HG03139 (cell line): Measurements from ENCODE around the gene SYNPR.
"Not testable (repeated sequence)": the region's sequence is repeated elsewhere in the genome, so short reads cannot be mapped to it uniquely, and the experiment has no call there.

ENCODE experiments used
- ATAC-seq: cut with Tn5 transposase; IDR thresholded peaks from one replicate; pipeline ENCODE4 v1.9.1; 2021; ENCODE audit not compliant: unreplicated experiment

The SYNPR gene

DNA sequence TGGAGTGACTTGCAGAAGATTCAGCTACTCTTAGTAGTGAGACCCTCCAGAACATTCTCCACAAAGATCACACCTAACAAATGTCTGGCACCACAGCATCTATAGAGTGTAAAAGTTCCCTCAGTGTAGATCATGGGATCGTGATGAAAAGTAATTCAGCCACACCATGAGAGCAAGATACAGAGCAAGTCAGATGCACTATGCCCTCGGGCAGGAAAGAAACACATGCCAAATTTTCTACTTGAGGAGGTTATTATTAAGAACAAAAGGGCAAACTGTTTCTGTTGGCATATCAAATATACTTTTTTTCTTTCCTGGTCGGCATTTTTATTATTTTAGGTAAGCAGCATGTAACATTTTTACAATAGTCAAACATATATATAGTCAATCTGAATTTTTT lies 329.6 kb downstream of the SYNPR start:
- no peak for ATAC-seq

DNA sequence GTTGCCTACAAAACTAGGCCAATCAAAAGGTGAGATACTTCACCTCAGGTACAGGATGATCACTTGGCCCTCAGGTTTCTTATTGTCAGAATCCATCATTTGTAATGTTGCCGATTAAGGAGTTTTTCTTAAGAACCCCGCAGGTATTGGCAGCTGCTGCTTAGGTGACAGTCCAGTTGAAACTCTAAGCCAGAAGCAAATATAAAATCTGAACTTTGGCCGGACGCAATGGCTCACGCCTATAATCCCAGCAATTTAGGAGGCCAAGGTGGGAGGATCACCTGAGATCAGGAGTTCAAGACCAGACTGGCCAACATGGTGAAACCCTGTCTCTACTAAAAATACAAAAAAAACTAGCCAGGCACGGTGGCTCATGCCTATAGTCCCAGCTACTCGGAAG lies 331.3 kb downstream of the SYNPR start:
- no peak for ATAC-seq

DNA sequence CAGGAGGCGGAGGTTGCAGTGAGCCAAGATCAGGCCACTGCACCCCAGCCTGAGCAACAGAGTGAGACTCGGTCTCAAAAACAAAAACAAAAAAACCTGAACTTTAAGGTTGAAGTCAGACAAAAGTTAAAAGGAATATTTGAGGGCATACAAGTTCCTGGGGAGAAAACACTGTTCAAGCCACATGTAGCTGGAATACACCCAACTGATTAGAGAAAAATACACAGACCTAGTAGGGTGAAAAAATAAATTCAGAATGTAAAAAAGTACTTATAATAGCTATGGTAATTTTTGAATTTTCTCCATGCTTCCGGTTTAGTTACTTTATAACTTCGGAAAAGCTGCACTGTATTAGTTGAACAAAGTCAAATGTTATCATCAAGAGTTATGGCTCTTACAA lies 331.7 kb downstream of the SYNPR start:
- ATAC-seq: no peak

DNA sequence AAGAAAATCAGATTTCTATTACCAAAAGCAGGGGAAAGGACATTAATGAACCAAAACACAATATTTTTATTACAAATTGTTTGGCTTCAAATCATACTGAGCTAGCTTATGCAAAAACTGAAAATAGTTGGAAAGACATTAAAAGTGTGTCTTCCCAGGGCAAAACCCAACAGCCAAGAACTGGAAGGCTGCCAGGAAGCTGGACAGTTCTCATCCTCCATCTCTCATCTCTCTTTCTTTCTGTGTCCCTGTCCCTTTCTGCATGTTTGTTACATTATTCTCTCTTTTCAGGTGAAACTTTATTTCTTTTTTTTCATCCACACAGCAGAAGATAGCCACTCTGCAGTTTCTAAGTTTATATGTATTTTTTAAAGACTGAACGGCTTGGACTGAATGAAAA lies 333.3 kb downstream of the SYNPR start:
- ATAC-seq: no peak

DNA sequence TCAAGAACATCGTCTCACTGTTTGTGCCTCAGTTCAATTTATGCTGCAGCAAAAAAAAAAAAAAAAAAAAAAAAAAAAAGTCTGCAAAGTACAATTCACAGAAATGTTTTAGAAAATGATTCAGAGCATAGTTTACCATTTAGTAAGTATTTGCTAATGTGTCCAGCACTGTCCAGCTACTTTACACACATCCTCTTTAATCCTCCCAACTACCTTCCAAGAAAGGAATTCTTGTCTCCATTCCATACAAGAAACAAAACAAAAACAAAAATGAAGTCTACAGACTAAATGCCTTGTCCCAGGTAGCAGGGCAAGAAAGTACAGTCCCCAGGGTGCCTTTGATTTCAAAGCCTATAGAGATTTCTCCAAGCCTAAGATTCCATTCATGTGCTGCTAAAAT lies 335.5 kb downstream of the SYNPR start:
- no peak for ATAC-seq

DNA sequence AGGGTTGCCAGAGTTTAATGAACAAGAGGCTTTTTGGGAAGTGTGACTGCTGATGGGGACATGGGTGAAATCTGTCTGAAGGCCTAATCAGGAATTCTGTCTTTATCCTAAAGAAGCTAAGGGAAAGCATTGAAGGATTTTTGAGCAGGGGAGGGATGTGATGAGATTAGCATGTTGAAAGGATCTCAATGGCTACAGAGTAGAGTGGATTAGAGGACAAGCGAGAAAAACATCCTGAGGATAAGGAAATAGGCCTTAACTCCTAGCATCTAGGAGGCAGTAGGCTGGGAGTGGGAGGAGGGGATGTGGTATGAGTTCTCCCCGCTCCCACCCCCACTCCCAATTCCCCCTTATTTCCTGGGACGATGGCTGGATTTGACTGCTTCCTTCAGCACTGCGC lies 339.3 kb downstream of the SYNPR start:
- no peak for ATAC-seq

DNA sequence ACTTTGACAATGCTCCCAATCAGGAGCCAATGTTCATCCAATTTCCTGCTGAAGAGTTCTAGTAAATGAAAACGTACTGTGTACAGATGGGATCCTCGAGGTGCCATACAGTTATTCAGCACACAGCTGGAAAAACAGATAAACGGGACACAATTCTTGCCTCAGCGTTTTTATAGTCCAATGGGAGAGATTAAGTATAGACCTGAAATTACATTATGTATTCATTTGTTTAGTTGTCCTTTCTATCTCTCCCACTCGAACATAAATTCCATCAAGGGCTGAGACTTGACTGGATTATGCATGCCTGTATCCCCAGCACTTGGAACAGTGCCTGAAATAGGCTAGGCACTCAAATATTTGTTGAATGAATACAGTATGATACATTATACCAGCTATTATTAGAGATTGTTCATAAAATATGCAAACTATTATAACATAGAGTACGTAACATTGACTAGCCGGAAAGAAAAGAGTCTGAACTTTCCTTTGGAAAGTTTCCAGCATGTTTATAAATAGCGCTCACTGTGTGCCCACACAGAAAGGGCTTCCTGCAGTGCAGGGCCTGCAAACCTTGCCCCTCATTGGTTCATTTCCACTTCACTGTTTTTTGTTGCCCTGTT lies 346.9 kb downstream of the SYNPR start:
- no peak for ATAC-seq

DNA sequence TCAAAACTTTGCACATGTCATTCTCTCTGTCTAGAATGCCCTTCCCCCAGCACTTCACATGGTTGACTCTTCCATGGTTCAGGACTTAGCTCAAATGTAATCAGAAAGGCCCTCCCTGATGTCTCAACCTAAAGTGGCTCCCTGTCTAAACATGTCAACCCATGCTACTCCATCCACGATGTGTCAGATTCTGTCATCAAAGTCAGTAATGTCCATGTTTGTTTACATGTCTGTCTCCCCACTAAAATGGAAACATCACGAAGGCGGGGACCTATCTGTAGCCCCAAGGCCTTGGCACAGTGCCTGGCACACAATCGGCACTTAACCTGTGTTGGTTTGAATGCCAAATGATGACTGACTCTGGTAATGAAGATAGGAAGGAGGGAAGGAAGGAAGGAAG lies 353.6 kb downstream of the SYNPR start:
- no peak for ATAC-seq

DNA sequence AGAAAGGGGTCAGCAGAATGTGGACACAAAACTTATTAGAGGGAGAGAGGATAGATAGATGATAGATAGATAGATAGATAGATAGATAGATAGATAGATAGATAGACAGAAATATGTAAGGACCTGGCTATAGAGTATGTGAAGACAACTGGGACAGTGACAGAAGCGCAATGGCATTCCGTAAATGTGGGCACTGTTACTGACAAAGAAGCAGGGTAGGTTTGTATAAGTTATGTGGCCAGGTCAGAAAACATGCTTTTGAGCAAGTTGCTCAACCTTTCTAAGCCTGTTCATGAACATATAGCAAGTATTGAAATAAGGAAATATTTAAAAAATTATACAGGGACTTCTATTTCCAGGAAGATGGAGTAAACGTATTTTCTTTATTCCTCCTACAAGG lies 357.1 kb downstream of the SYNPR start:
- ATAC-seq: no peak

DNA sequence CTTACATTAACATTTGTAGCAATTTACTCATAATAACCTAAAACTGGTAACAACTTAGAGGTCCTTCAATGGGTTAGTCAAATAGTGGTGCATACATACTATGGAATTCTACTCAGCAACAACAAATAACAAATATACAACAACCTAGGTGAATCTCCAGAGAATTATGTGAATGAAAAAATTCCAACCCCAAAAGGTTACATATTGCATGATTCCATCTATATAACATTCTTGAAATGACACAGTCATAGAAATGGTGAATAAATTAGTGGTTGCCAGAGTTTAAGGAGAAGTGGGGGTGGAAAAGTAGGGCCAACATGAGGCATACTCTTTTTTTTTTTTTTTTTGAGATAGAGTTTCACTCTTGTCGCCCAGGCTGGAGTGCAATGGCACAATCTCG lies 361.7 kb downstream of the SYNPR start:
- ATAC-seq: no peak

DNA sequence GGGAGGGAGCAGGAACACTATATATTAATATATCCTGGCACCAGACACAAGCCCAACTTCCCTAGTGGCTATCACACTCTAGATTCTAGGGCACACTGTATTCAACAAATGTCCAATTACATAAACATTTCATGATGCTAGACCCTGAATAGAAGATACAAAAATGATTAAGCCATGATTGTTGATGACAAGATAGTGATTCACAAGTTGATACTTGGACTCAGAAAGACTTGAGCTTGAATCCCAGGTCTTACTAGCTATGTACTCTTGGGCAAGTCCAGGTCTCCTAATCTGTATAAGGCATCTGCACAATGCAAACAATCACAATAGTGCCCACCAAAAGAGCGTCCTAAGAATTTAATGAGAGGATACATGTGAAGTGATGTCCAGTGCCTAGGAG lies 364.4 kb downstream of the SYNPR start:
- ATAC-seq: no peak

DNA sequence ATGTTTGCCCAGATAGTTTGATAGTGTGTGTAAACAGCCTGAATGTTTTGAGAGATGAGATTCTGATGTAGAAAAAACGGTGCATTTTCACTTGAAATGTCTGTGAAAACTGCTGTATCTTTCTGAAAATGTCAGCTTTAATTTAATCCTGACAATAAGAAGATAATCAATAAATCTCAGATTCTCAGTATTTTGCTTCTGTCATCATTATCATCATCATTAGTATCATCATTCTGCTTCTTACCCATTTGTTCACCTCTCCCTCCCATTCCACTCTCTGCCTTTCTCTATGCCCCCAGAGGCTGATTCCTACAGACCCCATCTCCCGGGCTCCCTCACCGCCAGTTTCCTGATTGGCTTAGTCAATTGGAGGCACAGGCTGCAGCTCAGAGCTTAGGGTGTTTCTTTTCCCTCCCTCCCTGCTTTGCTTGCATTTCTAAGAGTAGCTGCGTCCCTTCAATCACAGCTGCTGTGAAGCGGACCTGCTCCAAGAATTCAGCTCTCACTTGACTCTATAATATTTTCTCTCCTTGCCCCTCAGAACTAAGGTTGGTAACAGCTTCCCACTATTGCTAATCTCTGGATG lies 366.2 kb downstream of the SYNPR start:
- ATAC-seq: no peak

DNA sequence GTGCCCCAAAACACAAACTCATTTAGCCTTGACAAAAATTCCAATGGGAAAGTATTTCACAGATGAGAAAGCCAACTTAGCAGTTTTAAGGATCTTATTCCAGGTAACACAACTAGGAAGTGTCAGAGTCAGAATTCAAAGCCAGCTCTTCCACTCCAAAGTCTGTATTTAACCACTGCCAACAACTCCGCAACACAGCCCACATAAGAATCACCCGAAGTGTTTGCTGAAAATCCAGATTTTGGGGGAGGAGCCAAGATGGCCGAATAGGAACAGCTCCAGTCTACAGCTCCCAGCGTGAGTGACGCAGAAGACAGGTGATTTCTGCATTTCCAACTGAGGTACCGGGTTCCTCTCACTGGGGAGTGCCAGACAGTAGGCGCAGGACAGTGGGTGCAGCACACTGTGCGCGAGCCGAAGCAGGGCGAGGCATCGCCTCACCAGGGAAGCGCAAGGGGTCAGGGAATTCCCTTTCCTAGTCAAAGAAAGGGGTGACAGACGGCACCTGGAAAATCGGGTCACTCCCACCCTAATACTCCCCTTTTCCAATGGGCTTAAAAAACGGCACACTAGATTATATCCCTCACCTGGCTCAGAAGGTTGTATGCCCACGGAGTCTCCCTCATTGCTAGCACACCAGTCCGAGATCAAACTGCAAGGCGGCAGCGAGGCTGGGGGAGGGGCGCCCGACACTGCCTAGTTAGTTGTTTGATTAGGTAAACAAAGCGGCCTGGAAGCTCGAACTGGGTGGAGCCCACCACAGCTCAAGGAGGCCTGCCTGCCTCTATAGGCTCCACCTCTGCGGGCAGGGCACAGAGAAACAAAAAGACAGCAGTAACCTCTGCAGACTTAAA lies 367.0 kb downstream of the SYNPR start:
- not testable (repeated sequence) for ATAC-seq

DNA sequence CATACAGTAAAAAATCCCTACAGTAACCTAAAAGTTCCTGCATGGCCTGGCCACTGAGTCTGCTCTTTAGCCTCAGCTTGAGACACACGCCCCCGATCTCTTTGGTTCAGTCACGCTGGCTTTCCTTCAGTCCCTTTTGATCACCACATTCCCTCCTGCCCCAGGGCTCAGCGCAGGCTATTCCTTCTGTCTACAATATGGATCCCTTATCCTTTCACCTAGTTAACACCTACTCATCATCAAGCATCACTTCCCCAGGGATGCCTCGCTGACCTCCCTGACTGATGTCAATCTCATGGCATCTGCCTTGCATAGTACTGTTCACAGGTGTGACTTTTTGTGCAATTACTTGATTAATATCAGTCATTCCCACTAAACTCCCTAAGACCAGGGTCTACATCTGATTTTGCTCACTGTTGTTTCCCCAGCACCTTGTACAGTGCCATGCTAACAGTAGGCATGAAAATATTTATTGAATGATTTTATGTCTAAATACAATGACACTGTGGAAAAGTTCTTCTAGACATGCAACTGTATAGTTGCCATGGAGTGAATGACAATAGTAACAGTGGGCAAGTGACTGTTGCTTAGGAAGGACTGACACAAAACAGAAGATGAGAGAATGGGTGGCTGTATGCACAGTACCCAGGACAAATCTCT lies 374.1 kb downstream of the SYNPR start, which contains the start of gene SNTN:
Gene SNTN (plus strand): TSS at position 610 of the 660 bp plus-strand sequence. CDS start 13 bp downstream, at position 623.
- ATAC-seq: no peak

DNA sequence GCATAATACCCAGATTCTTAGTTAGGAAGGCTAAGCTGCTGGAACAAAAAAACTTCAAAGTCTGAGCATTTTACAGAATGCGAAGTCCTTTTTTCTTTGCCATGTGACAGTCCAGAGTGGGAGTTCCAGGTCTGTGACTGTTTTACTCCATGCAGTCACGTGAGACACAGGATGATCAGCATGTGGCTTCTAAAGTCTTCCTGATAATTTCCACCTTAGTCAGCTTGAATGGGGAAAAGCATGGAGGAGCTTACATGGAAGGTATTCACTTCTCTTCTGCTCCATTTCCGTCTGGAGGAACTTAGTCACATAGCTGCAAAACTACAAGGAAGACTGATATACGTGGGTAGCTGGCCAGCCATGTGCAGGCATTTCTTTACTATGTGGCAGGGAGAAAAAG lies 376.1 kb downstream of the SYNPR start:
- no peak for ATAC-seq

DNA sequence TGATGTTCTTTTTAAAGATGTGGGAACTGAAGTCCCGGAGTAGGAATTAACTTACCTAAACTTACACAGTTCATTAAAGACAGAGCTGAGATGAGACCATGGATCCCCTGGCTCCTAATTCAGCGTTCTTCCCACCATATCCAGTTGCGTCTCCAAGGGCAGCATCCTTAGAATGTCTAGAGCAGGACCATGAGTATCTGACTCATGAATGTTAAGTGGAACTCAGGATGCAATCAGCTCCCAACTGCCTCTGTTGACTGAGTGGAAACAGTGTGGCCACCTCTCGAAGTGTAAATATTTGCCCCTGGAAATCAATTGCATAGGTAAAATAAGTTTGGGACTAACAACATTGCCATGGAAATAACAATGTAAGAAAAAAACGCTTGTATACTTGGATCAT lies 376.8 kb downstream of the SYNPR start:
- ATAC-seq: no peak

DNA sequence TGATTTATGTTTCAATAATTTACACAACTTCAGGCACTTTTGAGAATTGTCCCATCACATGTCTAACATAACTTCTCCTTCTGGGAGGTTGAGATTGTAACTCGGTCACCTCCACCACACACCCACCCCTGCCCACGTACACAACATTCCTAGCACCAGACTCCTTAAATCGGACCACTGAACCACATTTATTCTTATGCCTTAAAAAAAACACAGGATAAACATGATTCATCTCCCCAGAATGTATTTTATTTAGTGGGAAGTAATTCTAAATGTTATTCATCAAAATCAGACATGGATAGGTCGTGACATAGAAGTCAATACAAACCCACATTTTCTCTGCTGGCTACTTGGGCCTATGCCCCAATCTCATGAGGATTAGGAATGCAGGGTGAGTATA lies 377.4 kb downstream of the SYNPR start:
- no peak for ATAC-seq

DNA sequence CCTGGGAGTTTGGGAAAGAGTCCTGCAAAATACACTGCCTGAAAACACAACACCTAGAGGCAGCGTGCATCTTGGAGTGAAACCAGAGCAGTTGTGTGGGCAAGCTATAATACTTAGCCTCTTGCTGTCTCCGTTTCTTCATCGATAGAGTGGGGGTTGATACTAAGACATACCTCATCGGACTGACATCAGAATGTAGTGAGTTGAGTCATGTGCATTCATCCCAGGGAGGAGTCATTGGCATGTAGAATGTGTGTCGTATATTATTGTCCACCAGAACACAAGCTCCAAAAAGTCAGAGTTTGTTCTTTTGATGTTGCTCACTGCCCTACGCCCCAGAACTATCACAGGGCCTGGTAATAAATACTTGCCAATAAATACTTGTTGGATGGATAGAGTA lies 378.7 kb downstream of the SYNPR start:
- ATAC-seq: no peak

DNA sequence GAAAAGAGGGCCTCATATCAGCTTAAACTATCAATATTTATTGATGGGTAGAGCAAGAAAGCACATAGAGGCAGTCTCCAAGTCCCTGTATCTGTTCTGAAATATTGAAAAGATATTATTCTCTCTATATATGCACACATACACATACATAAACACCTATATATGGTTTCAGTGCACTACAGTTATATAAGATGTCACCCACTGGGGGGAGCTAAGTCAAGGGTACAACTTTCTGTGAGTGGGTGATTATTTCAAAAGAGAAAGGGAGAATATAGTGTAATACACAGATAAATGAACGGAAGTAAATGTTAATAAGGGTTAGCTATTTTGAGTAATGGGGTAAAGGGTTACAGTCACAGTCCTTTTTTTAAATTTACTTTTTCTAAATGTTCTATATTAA lies 383.1 kb downstream of the SYNPR start:
- ATAC-seq: no peak

DNA sequence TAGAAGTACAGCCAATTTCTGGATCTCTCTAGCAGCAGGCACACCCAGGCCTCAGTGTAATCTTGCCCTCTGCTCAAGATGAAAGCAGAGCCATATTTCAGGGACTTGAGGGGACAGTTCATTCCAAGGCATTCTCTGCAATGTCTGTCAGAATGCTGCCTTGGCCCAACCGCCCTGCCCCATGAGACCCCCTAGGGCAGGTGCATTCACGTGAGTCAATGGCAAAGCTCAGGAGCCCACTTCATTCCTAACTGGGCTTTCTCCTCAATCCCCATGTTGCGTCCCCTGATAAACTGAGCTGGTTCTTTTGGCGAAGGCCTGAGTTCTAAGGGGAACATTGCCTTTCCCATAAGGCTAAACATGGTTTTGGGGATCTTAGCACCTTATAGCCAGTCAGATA lies 383.9 kb downstream of the SYNPR start:
- ATAC-seq: no peak

DNA sequence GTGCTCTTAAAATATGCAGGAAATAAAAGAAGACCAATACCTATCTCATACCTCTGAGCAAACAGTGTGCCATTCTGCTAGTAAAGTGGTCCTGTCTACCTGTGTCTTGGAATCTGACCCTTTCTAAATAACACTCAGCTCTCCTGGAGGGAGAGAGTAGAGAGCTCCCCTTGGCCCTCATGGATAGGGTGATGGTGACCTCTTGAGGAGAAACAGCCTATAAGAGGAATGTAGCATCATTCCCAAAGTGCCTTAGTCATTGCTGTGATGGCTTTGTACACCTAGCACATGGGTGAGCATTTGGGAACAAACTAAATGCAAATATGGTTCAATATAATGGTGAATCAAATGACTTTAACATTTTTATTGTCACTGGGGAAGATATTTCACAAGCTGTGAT lies 384.4 kb downstream of the SYNPR start:
- no peak for ATAC-seq
